Coronary artery (tissue), 2 donors: Measurements from ENCODE around the gene OTOG.

Experiments
- DNase-seq: peaks from one replicate; pipeline ENCODE4 v3.0.0-alpha.2; 2017; ENCODE audit warnings: low spot score
- H3K27ac ChIP-seq, 2 donors: fragments of 200-600 bp; sonication (generic); one replicate each; pipeline ENCODE4 v1.5.1; 2016 to 2019
- H3K4me3 ChIP-seq: fragments of 200-600 bp; sonication (generic); 2 replicates; pipeline ENCODE4 v1.5.1; 2016; ENCODE audit warnings: mild to moderate bottlenecking, moderate library complexity
- CTCF ChIP-seq: fragments of 200-600 bp; sonication (generic); IDR thresholded peaks from one replicate; pipeline ENCODE4 v1.5.1; 2019; ENCODE audit warnings: antibody characterized with exemption

OTOG gene

GRCh38 chr11:17552392-17553248, 5.6 kb downstream of the OTOG start:
- Histone ChIP-seq H3K27ac (no peak overlapping the region), H3K4me3 (no peak overlapping the region)
- no peak for DNase-seq
- no peak for TF ChIP-seq CTCF

- H3K27ac ChIP-seq: no peak overlapping the region
- no peak overlapping the region for H3K4me3 ChIP-seq
- DNase-seq: no peak
- TF ChIP-seq CTCF: no peak
Measured at GRCh38 chr11:17553249-17553546, 6.1 kb downstream of the OTOG start.

GRCh38 chr11:17554487-17554886, 7.4 kb downstream of the OTOG start:
- Histone ChIP-seq H3K4me3 (no peak overlapping the region), H3K27ac (no peak overlapping the region)
- TF ChIP-seq CTCF: no peak
- no peak for DNase-seq

- no peak for TF ChIP-seq CTCF
- H3K4me3 ChIP-seq: no peak overlapping the region
- no peak overlapping the region for H3K27ac ChIP-seq
- DNase-seq: no peak
Measured at GRCh38 chr11:17556999-17557398, 9.9 kb downstream of the OTOG start.

- TF ChIP-seq CTCF: no peak
- DNase-seq: no peak
- H3K4me3 ChIP-seq: no peak overlapping the region
- H3K27ac ChIP-seq: no peak overlapping the region
Measured at GRCh38 chr11:17558025-17558780, 11.1 kb downstream of the OTOG start.

- Histone ChIP-seq H3K27ac (no peak overlapping the region), H3K4me3 (no peak overlapping the region)
- peak; percentile 50 for DNase-seq
- TF ChIP-seq CTCF: no peak
Measured at GRCh38 chr11:17558916-17559315, 11.9 kb downstream of the OTOG start.
